GM13977 (cell line): ENCODE results near the gene C1QTNF6.

ENCODE experiments used
- DNase-seq: peaks from one replicate; pipeline ENCODE4 v3.0.0; 2012; ENCODE audit warnings: low spot score
- CTCF ChIP-seq: IDR thresholded peaks from 2 replicates; pipeline ENCODE4 v1.5.1; 2012; ENCODE audit warnings: mild to moderate bottlenecking, control low read depth; ENCODE audit not compliant: insufficient read depth; ENCODE audit errors: extremely low read depth, missing control alignments
- in situ Hi-C: fragments of 300-500 bp; cut with MboI; formaldehyde crosslinking; loops from one replicate; pipeline ENCODE4 v1.12.0; 2022; ENCODE audit warnings: low sequenced_read_pairs, low pct_unique_long_range_greater_than_20kb, mixed read lengths, inconsistent platforms; ENCODE audit not compliant: unreplicated experiment

C1QTNF6 gene

DNA sequence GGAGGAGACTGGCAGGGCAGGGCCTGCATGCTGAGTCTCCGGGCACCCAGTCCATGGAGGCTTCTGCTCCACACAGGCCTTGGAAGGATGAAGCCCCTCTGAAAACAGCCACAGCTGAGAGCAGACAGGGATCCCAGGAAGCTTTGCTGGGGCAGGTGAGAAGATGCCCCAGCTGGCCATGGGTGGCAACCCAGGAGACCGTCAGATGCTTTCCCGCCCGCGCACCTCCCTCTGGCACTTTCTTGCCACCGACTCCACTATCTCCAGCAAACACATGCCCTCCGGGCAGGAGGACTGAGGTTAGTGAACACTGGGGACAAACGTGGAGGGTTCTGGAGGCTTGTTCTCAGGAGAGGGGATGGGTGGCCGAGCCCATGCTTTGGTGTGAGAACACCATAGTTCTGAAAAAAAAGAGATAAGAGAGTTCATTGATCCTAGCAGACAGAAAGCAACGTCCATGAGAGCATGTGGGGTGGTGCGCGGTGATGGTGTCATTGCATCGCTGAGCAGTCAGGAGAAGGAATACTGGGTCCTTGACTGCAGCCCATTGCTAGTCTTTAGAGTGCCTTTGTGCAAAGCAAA lies 2.3 kb downstream of the C1QTNF6 start:
- DNase-seq, result no peak
- in situ Hi-C loops, result no loop called here

GRCh38 chr22:37184816-37185541 lies 3.1 kb downstream of the C1QTNF6 start:
- in situ Hi-C loops, result no loop called here
- no peak for DNase-seq
- no peak for TF ChIP-seq CTCF

More for the DNA sequence above, 2.3 kb downstream of the C1QTNF6 start:
- TF ChIP-seq CTCF, result no peak

GRCh38 chr22:37184380-37184755 lies 3.7 kb downstream of the C1QTNF6 start:
- no peak for DNase-seq
- in situ Hi-C loops, result no loop called here
- TF ChIP-seq CTCF, result no peak

- in situ Hi-C loops, result no loop called here
- DNase-seq, result no peak
- peak; percentile 12 for TF ChIP-seq CTCF
Measured at GRCh38 chr22:37183432-37184379, 4.3 kb downstream of the C1QTNF6 start.

DNA sequence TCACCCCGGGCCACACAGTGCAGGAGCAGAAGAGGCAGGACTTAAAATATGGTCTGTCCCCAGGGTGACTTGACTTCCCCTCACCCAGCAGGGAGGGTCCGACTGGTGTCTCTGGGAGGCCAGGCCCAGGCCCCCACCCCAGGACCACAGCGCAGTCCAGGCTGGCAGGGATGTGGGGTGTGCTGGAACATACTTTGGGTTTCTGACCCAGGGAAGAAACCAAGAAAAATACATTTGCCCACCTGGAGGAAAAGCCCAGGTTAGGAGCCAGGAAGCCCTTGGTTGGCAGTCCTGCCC lies 5.2 kb downstream of the C1QTNF6 start:
- no peak for TF ChIP-seq CTCF
- in situ Hi-C loops, result no loop called here
- no peak for DNase-seq

DNA sequence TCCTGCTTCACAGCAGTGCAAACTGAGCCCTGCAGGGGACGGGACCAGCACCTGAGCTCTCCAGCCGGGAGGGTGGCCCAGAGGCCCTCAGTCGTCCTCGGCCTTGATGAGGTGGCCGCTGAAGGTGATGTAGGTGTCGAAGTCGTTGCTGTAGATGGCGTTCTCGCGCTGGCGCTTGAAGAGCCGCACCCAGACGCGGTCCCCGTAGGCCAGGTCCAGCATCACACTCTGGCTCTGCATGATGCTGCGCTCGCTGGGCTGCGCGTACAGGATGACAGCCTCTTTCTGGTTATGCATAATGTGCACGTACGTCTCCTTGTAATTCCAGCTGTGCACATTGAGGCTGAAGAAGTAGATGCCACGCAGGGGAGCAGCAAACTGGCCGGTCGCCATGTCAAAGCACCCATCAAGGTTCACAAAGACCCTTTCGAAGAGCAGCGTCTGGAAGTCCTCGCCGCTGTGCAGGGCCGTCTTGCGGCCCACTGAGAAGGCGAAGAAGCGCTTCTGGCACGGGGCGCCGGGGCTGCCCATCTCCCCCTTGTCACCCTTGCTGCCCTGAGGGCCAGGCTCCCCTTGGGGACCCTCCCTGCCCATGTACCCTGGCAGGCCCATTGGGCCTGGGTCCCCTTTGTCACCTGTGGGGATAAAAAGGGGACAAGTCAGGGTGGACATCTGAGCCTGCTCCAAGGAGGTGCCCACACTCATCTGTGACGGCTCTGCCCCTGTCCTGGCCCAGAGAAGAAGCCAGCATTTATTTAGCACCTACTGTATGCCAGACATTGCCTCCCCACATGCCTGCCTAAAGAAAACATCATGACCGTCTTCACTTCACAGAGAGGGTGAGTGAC lies 5.7 kb downstream of the C1QTNF6 start:
- no peak for DNase-seq
- in situ Hi-C loops, result no loop called here
- TF ChIP-seq CTCF, result no peak
